ACC112 (cell line): ENCODE data around the gene PCP4.

ENCODE experiments used
- H2AFZ ChIP-seq: fragments of 200-600 bp; sonication (generic); one replicate; pipeline ENCODE4 v1.6.0; 2017; ENCODE audit warnings: antibody characterized with exemption, low read length; ENCODE audit not compliant: unreplicated experiment
- H3K27ac ChIP-seq: fragments of 200-600 bp; sonication (generic); 2 replicates; pipeline ENCODE4 v1.5.1; 2014; ENCODE audit warnings: low read depth, mild to moderate bottlenecking, antibody characterized with exemption, low read length, moderate library complexity
- H3K27me3 ChIP-seq: fragments of 200-600 bp; sonication (generic); 2 replicates; pipeline ENCODE4 v1.6.1; 2014; ENCODE audit warnings: mild to moderate bottlenecking, antibody characterized with exemption, low read length, moderate library complexity, mixed read lengths; ENCODE audit not compliant: insufficient read depth
- H3K36me3 ChIP-seq: fragments of 200-600 bp; sonication (generic); 2 replicates; pipeline ENCODE4 v1.6.1; 2016; ENCODE audit warnings: mild to moderate bottlenecking, antibody characterized with exemption, low read length, moderate library complexity, mixed read lengths; ENCODE audit not compliant: insufficient read depth
- H3K4me1 ChIP-seq: fragments of 200-600 bp; sonication (generic); one replicate; pipeline ENCODE4 v1.6.1; 2016; ENCODE audit warnings: low read length, mixed read lengths; ENCODE audit not compliant: insufficient read depth, unreplicated experiment, control insufficient read depth
- H3K4me3 ChIP-seq: fragments of 200-600 bp; sonication (generic); 2 replicates; pipeline ENCODE4 v1.5.1; 2014; ENCODE audit warnings: mild to moderate bottlenecking, low read depth, low read length
- H3K79me2 ChIP-seq: fragments of 200-600 bp; sonication (generic); one replicate; pipeline ENCODE4 v1.6.0; 2016; ENCODE audit warnings: low read length; ENCODE audit not compliant: control insufficient read depth, unreplicated experiment, insufficient read depth

PCP4 gene

GRCh38 chr21:39863111-39863510 lies 4.1 kb upstream of the PCP4 start:
- Histone ChIP-seq H3K4me1 (no peaks in the 10 kb centered on the region), H3K79me2 (no peaks in the 10 kb centered on the region), H3K27ac (no peak overlapping the region), H2AFZ (no peak overlapping the region), H3K36me3 (no peaks in the 10 kb centered on the region), H3K27me3 (no peaks in the 10 kb centered on the region), H3K4me3 (no peak overlapping the region)

GRCh38 chr21:39866093-39866492 lies 1.1 kb upstream of the PCP4 start:
- H3K27me3 ChIP-seq = no peaks in the 10 kb centered on the region
- H3K36me3 ChIP-seq = no peaks in the 10 kb centered on the region
- H3K27ac ChIP-seq = no peak overlapping the region
- no peaks in the 10 kb centered on the region for H3K79me2 ChIP-seq
- H3K4me3 ChIP-seq = no peak overlapping the region
- H3K4me1 ChIP-seq = no peaks in the 10 kb centered on the region
- no peak overlapping the region for H2AFZ ChIP-seq

- H2AFZ ChIP-seq = no peak overlapping the region
- H3K4me3 ChIP-seq = no peak overlapping the region
- H3K27me3 ChIP-seq = no peaks in the 10 kb centered on the region
These were observed 2.0 kb downstream of the PCP4 start for GRCh38 chr21:39869141-39869818.

GRCh38 chr21:39873687-39874086 lies 6.4 kb downstream of the PCP4 start:
- H3K4me1 ChIP-seq = no peaks in the 10 kb centered on the region
- H3K36me3 ChIP-seq = no peaks in the 10 kb centered on the region

More at GRCh38 chr21:39869141-39869818, 2.0 kb downstream of the PCP4 start:
- no peaks in the 10 kb centered on the region for H3K79me2 ChIP-seq
- no peak overlapping the region for H3K27ac ChIP-seq
- no peaks in the 10 kb centered on the region for H3K36me3 ChIP-seq
- H3K4me1 ChIP-seq = no peaks in the 10 kb centered on the region

GRCh38 chr21:39874206-39874605 lies 7.0 kb downstream of the PCP4 start:
- H3K36me3 ChIP-seq = no peaks in the 10 kb centered on the region
- H3K79me2 ChIP-seq = no peaks in the 10 kb centered on the region
- no peak overlapping the region for H2AFZ ChIP-seq
- H3K27ac ChIP-seq = no peak overlapping the region
- H3K27me3 ChIP-seq = no peaks in the 10 kb centered on the region
- H3K4me1 ChIP-seq = no peaks in the 10 kb centered on the region
- no peak overlapping the region for H3K4me3 ChIP-seq

More at GRCh38 chr21:39873687-39874086, 6.4 kb downstream of the PCP4 start:
- no peak overlapping the region for H3K27ac ChIP-seq
- H3K27me3 ChIP-seq = no peaks in the 10 kb centered on the region
- H3K4me3 ChIP-seq = no peak overlapping the region
- H3K79me2 ChIP-seq = no peaks in the 10 kb centered on the region
- no peak overlapping the region for H2AFZ ChIP-seq

- no peaks in the 10 kb centered on the region for H3K79me2 ChIP-seq
These were observed 7.5 kb downstream of the PCP4 start for GRCh38 chr21:39874759-39875158.

GRCh38 chr21:39881661-39882060 lies 14.4 kb downstream of the PCP4 start:
- Histone ChIP-seq H3K27me3 (no peaks in the 10 kb centered on the region), H2AFZ (no peak overlapping the region), H3K36me3 (no peaks in the 10 kb centered on the region), H3K4me1 (no peaks in the 10 kb centered on the region), H3K27ac (no peak overlapping the region), H3K4me3 (no peak overlapping the region), H3K79me2 (no peaks in the 10 kb centered on the region)

More at GRCh38 chr21:39874759-39875158, 7.5 kb downstream of the PCP4 start:
- no peaks in the 10 kb centered on the region for H3K36me3 ChIP-seq
- no peaks in the 10 kb centered on the region for H3K4me1 ChIP-seq
- no peak overlapping the region for H3K4me3 ChIP-seq
- H2AFZ ChIP-seq = no peak overlapping the region
- H3K27me3 ChIP-seq = no peaks in the 10 kb centered on the region
- H3K27ac ChIP-seq = no peak overlapping the region

GRCh38 chr21:39882151-39882838 lies 15.1 kb downstream of the PCP4 start:
- Histone ChIP-seq H3K27ac (no peak overlapping the region), H3K36me3 (no peaks in the 10 kb centered on the region), H3K4me3 (no peak overlapping the region), H3K27me3 (no peaks in the 10 kb centered on the region), H2AFZ (no peak overlapping the region), H3K4me1 (no peaks in the 10 kb centered on the region), H3K79me2 (no peaks in the 10 kb centered on the region)

GRCh38 chr21:39882839-39883195 lies 15.6 kb downstream of the PCP4 start:
- H3K79me2 ChIP-seq = no peaks in the 10 kb centered on the region
- no peak overlapping the region for H3K4me3 ChIP-seq
- H3K27ac ChIP-seq = no peak overlapping the region
- no peaks in the 10 kb centered on the region for H3K27me3 ChIP-seq
- no peaks in the 10 kb centered on the region for H3K4me1 ChIP-seq
- H2AFZ ChIP-seq = no peak overlapping the region
- H3K36me3 ChIP-seq = no peaks in the 10 kb centered on the region

- H3K79me2 ChIP-seq = no peaks in the 10 kb centered on the region
- no peaks in the 10 kb centered on the region for H3K36me3 ChIP-seq
- no peak overlapping the region for H3K4me3 ChIP-seq
- no peak overlapping the region for H3K27ac ChIP-seq
- no peaks in the 10 kb centered on the region for H3K27me3 ChIP-seq
- no peaks in the 10 kb centered on the region for H3K4me1 ChIP-seq
- no peak overlapping the region for H2AFZ ChIP-seq
These were observed 18.0 kb downstream of the PCP4 start for GRCh38 chr21:39885119-39885848.
